Stimulated activated CD8-positive, alpha-beta memory T cell treated with anti-CD3 and anti-CD28 coated beads, Interleukin-4, amount 100 ng/mL, for 4 hours (primary cell): ENCODE data around the gene MAB21L4.

ENCODE experiments used
- DNase-seq, 2 donors: peaks; one replicate each; pipeline ENCODE4 v3.0.0-alpha.2; 2020; ENCODE audit warnings: low read depth in 2 of 2, low spot score in 1 of 2

Gene MAB21L4

DNA sequence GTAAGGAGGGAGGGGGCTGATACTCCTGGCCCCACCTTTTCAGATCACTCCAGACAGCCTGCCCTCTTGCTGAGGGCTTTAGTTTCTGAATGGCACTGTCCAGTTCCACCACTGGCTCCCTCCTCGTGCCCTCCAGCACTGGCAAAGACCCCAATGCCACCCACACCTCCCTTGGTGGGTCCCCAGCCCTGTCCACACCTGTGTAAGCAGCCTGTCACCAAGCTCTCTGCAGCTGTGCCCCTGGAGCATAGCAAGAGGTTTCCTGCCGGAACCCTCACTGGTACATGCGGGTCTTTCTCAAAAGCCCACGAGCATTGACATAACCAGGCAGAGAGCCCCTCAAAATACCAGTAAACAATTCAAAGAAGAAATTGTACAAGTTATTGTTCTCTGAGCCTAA is 58.3 kb downstream of the MAB21L4 start:
- no peak for DNase-seq

GRCh38 chr2:240836781-240837467 is 59.0 kb downstream of the MAB21L4 start:
- no peak for DNase-seq
